Nephron (organoid): ENCODE results near the gene DPP6.

Experiments
- H3K27ac Mint-ChIP-seq, 3 experiments: 2 replicates each; pipeline ENCODE4 v1.8.0; 2020; ENCODE audit warnings: mixed read lengths in 3 of 3, mild to moderate bottlenecking in 2 of 3, moderate library complexity in 1 of 3
- H3K27me3 Mint-ChIP-seq: 2 replicates; pipeline ENCODE4 v1.8.0; 2021; ENCODE audit warnings: low read depth, mild to moderate bottlenecking, moderate library complexity, mixed read lengths
- H3K36me3 Mint-ChIP-seq: 2 replicates; pipeline ENCODE4 v1.8.0; 2020; ENCODE audit warnings: low read depth, mixed read lengths
- H3K4me1 Mint-ChIP-seq: 2 replicates; pipeline ENCODE4 v1.8.0; 2020; ENCODE audit warnings: mixed read lengths
- H3K4me3 Mint-ChIP-seq, 3 experiments: 2 replicates each; pipeline ENCODE4 v1.8.0; 2020; ENCODE audit warnings: mild to moderate bottlenecking in 3 of 3, mixed read lengths in 3 of 3, moderate library complexity in 2 of 3
- H3K9me3 Mint-ChIP-seq: 2 replicates; pipeline ENCODE4 v1.8.0; 2020; ENCODE audit warnings: mixed read lengths
- TF ChIP-seq, protein P1 (sequence below), 3 experiments: fragments of 200-600 bp; sonication (generic); IDR thresholded peaks; one replicate each; pipeline ENCODE4 v1.5.0; 2021; ENCODE audit warnings: antibody characterized with exemption in 3 of 3; ENCODE audit not compliant: unreplicated experiment in 3 of 3

Gene DPP6

DNA sequence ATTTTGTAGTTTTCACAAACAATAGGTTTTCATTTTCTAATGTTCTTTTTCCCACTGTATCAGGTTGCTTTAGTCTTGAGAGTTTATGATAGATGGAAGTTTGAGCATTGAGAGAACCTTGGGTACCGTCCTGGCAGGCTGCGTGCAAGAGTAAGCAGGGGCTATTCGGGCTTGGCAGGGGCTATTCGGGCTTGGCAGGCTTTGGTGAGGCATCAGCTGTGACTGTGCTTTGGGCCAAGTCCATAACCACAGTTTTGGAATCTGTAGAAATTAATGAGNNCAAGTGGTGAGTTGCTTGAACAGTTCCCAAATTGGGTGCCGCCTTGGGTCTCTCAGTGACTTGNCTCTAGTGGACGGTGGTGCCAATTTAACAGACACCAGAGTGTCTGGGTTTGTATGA, 526.1 kb downstream of the DPP6 start:
- no peak overlapping the region for H3K4me3 Mint-ChIP-seq
- peaks cover 23% of the 10 kb centered on the region for H3K27me3 Mint-ChIP-seq
- H3K4me1 Mint-ChIP-seq: no peaks in the 10 kb centered on the region
- TF ChIP-seq, protein P1, sequence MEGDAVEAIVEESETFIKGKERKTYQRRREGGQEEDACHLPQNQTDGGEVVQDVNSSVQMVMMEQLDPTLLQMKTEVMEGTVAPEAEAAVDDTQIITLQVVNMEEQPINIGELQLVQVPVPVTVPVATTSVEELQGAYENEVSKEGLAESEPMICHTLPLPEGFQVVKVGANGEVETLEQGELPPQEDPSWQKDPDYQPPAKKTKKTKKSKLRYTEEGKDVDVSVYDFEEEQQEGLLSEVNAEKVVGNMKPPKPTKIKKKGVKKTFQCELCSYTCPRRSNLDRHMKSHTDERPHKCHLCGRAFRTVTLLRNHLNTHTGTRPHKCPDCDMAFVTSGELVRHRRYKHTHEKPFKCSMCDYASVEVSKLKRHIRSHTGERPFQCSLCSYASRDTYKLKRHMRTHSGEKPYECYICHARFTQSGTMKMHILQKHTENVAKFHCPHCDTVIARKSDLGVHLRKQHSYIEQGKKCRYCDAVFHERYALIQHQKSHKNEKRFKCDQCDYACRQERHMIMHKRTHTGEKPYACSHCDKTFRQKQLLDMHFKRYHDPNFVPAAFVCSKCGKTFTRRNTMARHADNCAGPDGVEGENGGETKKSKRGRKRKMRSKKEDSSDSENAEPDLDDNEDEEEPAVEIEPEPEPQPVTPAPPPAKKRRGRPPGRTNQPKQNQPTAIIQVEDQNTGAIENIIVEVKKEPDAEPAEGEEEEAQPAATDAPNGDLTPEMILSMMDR (IDR thresholded peaks at IDR 0.05; ENCODE audit: unreplicated experiment in 3 of 3): no peak
- no peaks in the 10 kb centered on the region for H3K36me3 Mint-ChIP-seq
- H3K9me3 Mint-ChIP-seq: no peaks in the 10 kb centered on the region
- no peak overlapping the region for H3K27ac Mint-ChIP-seq

DNA sequence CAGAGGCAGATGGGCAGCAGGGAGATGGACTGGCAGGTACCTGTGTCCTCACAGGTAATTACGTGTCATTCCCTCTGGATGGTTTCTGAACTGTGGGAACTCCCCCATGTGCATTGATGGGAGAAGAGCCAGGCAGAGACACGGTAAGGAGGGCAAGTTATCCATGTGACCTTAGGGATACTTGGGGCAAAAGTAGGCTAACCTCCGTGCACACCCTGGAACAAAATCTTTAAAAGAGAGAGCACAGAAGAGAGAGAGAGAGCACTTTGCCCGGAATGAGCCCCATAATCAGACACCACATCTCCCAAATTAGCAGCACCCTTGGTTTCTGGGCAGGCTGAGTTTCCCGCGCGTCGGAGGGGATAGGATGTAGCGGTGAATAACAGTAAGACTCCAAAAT, 527.5 kb downstream of the DPP6 start:
- H3K36me3 Mint-ChIP-seq: no peaks in the 10 kb centered on the region
- no peaks in the 10 kb centered on the region for H3K4me1 Mint-ChIP-seq
- H3K27me3 Mint-ChIP-seq: peaks cover 24% of the 10 kb centered on the region
- no peak overlapping the region for H3K4me3 Mint-ChIP-seq
- no peaks in the 10 kb centered on the region for H3K9me3 Mint-ChIP-seq
- H3K27ac Mint-ChIP-seq: no peak overlapping the region
- TF ChIP-seq, protein P1 (IDR thresholded peaks at IDR 0.05; ENCODE audit: unreplicated experiment in 3 of 3): no peak

DNA sequence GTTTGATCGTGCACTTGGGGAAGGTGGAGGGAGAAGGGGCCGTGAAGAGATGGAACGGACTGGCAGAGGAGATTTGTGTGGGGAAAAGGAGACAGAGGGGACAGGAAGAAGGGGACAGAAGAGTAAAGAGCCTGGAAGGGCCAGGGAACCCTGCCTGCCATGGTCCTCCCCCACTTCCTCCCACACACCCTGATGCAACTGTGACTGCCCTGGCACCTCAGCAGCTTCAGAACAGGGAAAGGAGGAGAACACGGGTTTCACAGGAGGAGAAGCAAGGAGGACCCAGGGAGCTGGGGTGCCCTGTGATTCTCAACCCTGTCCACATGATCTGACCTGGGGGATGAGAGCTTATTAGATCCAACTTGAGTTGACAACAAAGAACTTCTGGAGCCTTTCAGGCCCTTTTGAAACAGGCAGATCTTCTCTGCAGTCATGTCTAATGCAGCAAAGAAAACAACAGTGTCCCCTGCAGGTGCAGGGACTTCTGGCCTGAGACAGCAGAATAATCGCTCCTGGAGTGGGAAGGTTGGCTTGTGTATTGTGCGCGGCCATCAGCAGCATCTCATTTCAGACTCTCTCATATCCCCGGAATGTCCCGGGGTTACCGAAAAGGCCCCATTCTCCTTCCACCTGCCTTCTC, 529.2 kb downstream of the DPP6 start:
- Mint-ChIP-seq H3K4me3 (no peak overlapping the region), H3K4me1 (no peaks in the 10 kb centered on the region), H3K36me3 (no peaks in the 10 kb centered on the region), H3K27me3 (peaks cover 28% of the 10 kb centered on the region), H3K9me3 (no peaks in the 10 kb centered on the region), H3K27ac (no peak overlapping the region)
- TF ChIP-seq, protein P1 (IDR thresholded peaks at IDR 0.05; ENCODE audit: unreplicated experiment in 3 of 3): no peak

DNA sequence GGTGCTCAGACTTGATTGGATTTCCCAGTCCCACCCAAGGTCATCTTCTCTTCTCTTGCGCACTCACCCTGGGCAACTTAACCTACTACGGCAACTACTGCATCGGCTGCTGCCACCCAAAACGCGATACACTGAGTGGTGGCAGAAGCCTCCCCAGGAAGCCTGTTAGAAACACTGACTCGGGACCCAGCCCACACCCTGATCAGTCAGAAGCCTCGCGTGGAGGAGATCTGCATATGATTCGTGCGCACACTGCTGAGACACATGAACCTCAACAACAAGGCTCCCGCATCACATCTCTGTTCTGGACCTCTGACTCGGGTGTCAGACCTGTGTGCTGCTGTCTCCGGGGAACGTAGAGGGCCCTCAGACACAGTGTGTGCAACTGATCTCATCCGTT, 531.3 kb downstream of the DPP6 start:
- Mint-ChIP-seq H3K9me3 (no peaks in the 10 kb centered on the region), H3K27me3 (peaks cover 29% of the 10 kb centered on the region), H3K4me1 (no peaks in the 10 kb centered on the region), H3K27ac (no peak overlapping the region), H3K4me3 (no peak overlapping the region), H3K36me3 (no peaks in the 10 kb centered on the region)
- TF ChIP-seq, protein P1 (IDR thresholded peaks at IDR 0.05; ENCODE audit: unreplicated experiment in 3 of 3): no peak

DNA sequence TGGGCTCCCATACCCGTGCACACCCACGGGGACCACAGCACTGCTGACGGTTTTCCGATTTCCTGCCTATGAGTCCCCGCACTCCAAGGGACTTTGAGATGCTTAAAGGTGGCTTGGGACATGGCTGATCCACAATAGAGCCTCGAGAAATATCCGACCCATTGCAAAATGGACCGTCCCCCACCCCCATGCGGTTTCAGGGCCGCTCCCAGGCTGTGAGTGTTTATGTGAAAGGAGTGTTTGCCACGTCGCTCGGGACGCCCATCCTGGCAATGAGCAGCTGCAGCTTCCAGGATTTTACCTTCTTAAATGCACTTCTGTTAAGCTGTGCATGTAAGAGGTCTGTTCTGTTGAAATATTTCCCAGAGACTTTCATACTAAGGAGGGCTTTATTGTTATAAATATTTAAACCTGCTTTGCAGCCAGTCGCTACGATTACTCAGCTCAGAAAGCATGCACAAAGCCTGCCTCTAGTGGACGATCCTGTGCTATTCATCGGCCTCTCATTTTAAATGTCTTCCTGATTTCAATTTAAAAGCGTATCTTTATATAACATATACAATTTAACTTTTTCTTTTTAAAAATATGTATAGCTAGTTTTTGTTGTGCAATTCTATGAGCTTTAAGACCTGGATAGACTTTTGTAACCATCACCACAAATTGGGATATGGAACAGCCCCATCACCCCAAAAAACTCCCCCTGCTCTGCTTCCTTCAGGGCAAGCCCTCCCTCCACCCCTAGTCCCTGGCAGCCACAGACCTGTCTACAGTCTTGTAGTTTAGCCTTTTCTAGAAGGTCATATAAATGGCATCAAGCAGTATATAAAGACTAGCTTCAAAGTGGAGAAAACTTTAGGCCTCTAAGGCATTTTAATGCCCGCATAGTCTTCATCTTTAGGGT, 532.4 kb downstream of the DPP6 start:
- H3K9me3 Mint-ChIP-seq: no peaks in the 10 kb centered on the region
- H3K27me3 Mint-ChIP-seq: peaks cover 29% of the 10 kb centered on the region
- no peak overlapping the region for H3K27ac Mint-ChIP-seq
- no peaks in the 10 kb centered on the region for H3K36me3 Mint-ChIP-seq
- no peaks in the 10 kb centered on the region for H3K4me1 Mint-ChIP-seq
- TF ChIP-seq, protein P1 (IDR thresholded peaks at IDR 0.05; ENCODE audit: unreplicated experiment in 3 of 3): peak; percentile 47 to 49 (median 48)
- no peak overlapping the region for H3K4me3 Mint-ChIP-seq
